HG03045 (cell line): ENCODE data around the gene MZF1.
"Not testable (repeated sequence)": the region's sequence is repeated elsewhere in the genome, so short reads cannot be mapped to it uniquely, and the experiment has no call there.

ENCODE experiments used
- ATAC-seq: cut with Tn5 transposase; IDR thresholded peaks from one replicate; pipeline ENCODE4 v1.9.1; 2021; ENCODE audit warnings: mild to moderate bottlenecking, moderate library complexity; ENCODE audit not compliant: unreplicated experiment

The MZF1 gene

DNA sequence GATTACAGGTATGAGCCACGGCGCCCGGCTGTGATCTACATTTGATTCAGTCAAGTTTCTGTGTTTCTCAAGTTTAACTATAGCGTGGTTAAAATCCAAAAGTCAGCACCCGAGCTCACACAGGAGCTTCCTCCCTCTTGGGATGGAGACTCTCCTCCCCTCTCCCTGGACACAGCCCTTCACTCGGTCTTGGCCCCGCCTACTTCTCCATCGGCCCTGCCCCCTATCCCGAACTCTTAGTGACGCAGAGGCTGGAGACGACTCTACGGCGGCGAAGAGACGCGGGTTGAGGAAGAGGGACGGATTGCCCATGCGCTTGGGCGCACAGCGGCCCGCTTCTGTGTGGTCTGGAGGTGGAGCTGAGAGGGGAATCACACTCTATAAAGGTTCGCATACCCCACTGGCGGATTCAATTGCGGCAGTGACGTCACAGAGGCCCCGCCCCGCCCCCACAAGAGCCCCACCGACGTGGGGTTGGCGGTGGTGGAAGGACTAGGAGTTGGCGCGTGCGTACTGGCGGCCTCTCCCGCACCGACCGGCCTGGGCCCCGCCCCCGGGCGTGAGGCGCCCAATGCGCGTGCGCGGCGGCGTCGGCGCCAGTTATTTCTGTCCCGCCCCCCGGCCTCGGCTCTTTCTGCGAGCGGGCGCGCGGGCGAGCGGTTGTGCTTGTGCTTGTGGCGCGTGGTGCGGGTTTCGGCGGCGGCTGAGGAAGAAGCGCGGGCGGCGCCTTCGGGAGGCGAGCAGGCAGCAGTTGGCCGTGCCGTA lies 29.1 kb downstream of the MZF1 start, which contains the start of gene TRIM28:
Gene TRIM28, plus strand, starts transcription at position 239 of the 765 bp plus-strand sequence. CDS start 694 bp downstream, outside the sequence.
- ATAC-seq: peak; percentile 72

DNA sequence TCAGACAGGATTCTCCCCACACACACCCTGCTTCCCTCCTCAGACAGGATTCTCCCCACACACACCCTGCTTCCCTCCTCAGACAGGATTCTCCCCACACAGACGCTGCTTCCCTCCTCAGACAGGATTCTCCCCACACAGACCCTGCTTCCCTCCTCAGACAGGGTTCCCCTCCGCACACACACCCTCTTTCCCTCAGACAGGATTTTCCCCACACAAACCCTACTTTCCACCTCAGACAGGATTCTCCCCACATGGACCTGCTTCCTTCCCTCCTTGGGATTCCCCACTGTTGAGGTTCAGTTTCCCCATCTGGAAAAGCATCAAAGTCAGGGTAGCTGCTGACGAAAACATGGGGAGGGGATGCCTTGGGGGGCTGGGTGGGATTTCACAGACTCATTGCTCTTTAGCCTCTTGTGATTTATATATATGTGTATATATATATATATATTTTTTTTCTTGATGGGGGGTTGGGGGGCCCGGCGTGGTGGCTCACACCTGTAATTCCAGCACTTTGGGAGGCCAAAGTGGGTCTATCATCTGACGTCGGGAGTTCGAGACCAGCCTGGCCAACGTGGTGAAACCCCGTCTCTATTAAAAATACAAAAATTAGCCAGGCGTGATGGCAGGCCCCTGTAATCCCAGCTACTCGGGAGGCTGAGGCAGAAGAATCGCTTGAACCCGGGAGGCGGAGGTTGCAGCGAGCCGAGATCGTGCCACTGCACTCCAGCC lies 30.3 kb downstream of the MZF1 start:
- not testable (repeated sequence) for ATAC-seq

DNA sequence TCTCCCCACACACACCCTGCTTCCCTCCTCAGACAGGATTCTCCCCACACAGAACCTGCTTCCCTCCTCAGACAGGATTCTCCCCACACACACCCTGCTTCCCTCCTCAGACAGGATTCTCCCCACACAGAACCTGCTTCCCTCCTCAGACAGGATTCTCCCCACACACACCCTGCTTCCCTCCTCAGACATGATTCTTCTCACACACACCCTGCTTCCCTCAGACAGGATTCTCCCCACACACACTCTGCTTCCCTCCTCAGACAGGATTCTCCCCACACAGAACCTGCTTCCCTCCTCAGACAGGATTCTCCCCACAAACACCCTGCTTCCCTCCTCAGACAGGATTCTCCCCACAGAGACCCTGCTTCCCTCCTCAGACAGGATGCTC lies 34.0 kb downstream of the MZF1 start:
- ATAC-seq: not testable (repeated sequence)

DNA sequence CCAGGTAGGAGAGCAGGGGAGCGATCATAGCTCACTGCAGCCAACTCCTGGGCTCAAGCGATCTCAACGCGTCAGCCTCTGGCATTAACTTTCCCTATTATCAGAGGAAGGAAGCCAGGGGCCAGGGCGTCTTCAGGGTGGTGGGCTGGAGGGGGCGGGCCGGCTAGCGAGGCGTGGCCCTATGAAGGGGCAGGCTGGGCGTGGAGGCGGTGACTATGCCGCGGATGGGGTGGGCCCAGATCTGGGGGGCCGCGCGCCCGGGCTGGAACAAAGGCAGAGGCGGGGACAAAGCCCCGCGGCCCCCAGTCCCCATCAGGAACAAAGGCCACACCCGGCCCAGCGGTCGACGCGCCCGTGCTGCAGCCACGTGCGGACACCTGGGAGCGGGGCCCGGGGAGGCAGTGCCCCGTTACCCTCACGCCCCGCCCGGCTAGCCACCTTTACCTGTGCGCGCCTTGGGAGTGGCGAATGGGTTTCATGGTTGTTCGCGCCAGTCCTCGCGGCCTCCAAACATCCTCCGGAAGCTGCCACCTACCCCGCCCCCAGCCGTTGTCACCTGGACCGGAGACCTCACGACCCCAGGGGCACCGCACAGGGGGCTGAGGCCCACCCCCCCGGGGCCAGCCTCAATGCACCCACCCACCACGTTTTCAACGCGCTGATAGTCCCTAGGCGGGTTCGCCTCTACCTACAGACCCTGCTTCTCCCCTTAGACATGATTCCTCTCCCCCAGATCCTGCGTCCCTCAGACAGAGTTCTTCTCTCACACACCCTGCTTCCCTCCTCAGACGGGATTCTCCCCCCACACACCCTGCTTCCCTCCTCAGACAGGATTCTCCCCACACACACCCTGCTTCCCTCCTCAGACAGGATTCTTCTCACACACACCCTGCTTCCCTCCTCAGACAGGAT lies 34.6 kb downstream of the MZF1 start:
- no peak for ATAC-seq

DNA sequence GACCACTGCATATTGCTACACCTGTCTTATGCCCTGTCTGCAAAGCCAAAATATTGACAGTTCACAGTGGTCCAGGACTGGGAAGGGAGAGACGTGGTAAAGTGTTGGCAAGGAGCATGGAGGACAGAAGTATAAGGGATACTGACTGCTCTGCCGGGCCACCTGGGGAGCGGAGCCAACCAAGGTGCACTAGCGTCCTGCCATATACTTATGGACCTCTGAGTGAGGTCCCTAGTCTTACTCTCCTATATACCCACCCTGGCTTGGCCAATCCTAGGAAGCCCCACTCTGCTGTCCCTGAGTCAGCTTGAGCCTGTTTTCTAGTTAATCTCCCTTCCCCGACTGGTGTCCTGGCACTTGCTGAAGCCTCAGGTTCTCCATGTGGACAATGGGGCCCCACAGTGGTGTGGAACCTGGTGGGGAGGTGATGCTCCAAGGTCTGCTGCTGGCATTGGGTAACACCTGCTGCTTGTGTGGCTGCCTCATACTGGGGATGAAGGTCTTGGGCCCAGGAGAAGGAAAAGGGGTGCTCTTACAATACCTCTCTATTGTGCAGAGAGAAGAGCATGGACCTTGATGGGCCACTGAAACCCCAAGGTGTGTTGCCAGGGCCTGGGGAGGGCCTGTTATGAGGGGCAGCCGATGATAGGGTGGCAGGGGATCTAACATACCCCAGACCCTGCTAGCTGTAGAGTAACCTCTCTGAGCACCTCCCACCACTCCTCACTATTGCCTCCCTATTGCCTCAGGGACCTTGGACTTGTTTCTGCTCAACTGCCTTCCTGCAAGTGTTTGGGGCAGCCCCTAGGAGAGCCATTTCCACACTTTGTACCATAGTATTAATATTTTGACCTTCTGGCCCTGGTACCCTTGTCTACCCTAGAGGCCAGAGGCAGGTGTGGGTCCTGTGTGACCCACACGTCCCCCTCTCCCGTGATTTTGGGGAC lies 36.0 kb downstream of the MZF1 start:
- no peak for ATAC-seq

DNA sequence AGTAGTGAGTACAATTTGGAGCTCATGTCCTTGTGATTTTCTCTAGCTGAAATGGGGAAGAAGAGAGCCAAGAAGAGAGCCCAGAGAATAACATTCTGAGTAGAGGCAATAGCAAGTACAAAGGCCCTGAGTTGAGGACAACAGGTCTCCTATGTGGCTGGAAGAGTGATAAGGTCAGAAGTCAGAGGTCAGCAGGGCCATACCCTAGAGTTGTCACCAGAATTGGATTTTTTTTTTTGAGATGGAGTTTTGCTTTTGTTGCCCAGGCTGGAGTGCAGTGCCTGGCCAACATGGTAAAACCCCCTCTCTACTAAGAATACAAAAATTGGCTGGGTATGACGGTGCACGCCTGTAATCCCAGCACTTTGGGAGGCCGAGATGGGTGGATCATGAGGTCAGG lies 37.3 kb downstream of the MZF1 start:
- no peak for ATAC-seq

DNA sequence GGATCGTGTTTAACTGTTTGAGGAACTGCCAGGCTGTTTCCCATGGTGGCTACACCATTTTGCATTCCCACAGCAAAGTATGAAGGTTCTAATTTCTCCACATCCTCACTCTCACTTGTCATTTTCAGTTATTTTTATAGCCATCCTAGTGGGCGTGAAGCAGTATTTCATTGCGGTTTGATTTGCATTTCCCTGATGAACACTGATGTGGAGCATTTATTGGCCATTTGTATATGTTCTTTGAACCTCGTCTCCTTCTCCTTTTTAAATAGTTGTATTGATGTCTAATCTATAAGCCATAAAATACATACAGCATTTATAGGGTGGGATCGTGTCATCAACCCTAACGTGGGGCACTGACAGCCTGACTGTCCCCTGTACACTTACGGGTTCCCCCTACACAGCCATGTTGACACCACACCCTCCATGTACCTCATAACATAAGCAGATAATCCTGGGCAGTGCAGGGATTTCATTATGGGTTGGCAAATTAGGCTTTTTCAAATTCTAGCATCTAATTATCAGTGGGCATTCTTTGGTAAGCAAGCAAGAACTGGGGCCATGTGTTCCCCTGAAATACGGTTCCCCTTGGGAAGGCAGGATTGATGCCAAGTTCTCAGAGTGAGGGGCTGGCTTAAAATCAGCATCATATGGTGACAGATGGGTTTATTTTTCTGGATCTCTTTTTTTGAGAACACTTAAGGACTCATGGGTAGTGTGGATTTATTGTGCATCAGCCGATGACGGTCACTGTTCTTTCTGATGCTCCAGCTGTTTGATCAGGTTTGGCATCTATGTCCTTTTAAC lies 41.9 kb downstream of the MZF1 start:
- ATAC-seq: no peak

DNA sequence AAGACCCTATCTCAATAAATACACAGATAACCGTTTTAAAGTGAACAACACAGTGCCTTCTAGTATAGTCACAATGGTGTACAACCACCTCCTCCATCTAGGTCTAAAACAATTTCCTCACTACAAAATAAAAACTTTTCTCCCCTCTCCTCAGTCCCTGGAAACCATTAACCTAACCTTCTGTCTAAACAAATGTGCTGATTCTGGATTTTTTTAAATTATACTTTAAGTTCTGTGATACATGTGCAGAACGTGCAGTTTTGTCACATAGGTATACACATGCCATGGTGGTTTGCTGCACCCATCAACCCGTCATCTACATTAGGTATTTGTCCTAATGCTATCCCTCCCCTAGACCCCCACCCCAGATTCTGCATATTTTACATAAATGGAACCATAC lies 43.7 kb downstream of the MZF1 start:
- ATAC-seq: no peak

DNA sequence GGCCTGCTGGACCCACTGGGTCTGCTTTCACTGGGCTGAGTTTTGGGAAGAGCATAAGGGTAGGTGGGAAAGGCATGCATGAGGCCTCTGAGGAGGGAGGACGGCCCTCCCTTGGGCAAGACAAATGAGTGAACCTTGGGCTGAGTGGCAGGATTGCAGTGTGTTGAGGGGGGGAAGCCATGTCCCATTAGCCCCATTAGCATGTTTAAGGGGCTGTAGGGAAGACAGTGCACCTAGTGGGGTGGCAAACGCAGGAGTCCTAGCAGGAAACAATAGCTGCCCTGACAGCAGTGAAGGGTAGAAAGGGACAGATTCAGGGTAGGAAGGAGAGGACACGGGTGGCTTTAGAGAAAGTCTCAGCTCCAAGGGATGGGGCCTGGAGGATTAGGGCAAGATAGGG lies 50.4 kb downstream of the MZF1 start:
- no peak for ATAC-seq

DNA sequence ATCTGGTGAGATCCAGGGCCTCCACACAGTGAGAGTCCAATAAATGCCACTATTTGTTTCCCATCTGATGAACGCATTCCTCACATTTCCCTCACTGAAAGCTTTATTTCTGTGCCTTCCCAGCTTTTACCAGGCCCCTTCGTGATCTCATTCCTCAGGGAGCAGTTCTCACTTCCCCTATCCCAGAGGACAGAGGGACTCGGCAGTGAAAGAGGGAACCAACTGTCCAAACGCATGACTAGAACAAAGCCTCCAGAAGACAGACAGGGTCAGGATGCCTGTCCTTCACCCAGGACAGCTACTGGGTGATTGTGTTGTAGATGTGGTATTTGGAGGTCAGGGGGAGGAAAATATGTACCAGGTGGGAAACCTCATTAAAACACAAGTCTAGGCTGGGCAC lies 51.5 kb downstream of the MZF1 start:
- no peak for ATAC-seq

DNA sequence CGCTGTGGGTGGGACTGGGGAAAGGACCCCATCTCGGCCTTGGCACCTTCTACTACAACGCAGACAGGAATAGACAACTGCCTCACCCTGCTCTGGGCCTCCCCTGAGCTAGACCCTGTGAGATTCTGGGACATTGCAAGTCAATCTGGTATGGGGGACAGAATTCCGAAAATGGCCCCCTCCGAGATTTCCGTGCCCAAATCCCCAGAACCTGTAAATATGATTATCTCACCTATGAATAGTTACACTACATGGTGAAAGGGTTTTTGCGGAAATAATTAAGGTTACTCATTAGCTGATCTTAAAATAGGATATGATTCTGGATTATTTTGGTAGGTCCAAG lies 52.9 kb downstream of the MZF1 start:
- ATAC-seq: no peak

DNA sequence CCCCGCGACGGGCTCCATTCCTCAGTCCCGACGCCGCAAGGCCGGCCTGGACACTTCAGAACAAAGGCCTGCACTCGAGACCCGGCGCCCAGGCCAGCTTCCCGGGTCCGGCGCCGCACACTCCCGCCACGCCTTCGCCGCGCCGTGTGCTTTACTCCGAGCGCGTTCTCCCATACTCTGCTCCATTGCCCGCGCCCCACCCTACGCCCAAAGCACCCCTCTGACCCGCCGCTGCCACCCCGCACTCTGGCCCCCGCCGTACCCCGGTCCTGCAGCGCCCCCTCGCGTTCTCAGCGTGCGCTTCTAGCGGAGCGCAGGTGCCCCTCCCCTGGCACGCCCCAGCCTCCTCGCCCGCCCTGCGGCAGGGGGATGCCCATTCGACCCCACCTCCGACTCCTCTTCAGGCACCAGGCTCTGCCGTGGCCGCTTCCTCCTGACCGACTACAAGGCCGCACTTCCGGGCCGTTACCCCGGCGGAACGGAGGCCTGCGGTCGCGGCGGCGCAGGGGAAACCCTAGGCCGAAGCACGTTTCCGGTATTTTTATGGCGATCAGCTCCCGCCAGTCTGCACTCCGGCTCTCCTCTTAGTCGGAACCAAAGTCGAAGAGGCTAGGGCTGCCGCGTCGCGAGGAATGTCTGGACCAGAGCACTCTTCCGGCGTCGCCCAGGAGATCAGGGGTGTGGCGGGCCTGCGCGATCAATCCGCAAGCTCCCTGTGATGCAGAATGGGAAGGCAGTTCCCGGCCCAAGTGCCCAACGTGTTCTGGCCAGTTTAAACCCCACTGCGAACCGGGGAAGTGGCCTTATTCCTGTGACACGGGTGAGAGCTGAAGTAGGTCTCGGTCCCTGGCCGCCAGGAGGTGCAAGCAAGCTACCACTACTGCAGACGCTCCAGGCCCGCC lies 53.5 kb downstream of the MZF1 start, which contains the start of gene ZBTB45:
Gene ZBTB45, minus strand, starts transcription at position 456 of the 902 bp plus-strand sequence. CDS start 2,137 bp downstream, outside the sequence.
- peak; percentile 83 for ATAC-seq

DNA sequence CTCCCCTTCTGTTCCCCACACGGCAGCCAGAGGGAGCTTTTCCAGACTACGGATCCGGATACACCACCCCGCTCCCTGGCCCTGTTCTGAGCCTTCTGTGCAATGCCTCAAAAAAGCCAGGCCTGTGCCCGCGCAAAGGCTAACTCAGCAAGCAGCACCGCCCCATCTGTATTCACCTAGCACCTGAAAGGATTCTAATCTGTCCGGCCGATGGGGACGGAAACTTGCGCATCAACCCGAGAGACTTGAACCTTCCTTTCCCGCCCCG lies 54.1 kb downstream of the MZF1 start:
- ATAC-seq: no peak

DNA sequence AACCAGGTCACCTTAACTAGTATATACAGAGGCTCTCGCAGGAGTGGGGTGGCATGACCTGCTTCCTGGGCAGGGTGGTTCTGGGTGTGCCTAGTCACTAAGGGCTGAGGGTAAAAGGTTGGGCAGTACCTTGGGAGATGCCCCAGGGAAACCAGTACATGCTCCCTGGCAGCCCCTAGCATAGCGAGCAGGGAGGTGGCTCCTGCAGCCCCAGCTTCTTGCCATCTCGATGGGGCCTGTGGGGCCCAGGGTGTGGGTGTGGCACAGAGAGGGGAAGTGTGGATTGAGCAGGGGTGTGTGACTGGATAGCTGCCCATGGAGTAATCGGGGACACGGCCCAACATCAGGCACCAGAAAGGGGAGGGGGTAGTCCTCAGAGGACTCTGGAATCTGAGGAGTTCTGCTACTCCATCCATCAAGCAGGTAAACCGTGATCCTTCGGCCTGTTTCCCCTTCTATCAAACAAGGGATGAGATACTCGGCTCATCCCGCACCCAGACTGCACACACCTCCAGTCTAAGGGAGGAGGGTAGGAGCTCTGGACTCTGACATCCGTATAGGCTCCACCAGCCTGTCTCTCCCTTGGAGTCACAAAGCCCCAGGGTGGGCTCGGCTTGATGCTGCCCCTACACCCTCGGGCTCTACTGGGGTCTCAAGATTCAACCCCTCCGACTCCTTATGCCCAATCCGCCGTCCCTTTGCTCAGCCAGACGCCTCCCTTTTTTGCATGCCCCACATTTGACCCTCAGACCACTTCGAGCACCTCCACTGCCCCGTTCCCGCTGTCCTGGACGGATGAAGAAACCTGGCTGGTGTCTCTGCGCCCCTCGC lies 54.7 kb downstream of the MZF1 start:
- no peak for ATAC-seq

DNA sequence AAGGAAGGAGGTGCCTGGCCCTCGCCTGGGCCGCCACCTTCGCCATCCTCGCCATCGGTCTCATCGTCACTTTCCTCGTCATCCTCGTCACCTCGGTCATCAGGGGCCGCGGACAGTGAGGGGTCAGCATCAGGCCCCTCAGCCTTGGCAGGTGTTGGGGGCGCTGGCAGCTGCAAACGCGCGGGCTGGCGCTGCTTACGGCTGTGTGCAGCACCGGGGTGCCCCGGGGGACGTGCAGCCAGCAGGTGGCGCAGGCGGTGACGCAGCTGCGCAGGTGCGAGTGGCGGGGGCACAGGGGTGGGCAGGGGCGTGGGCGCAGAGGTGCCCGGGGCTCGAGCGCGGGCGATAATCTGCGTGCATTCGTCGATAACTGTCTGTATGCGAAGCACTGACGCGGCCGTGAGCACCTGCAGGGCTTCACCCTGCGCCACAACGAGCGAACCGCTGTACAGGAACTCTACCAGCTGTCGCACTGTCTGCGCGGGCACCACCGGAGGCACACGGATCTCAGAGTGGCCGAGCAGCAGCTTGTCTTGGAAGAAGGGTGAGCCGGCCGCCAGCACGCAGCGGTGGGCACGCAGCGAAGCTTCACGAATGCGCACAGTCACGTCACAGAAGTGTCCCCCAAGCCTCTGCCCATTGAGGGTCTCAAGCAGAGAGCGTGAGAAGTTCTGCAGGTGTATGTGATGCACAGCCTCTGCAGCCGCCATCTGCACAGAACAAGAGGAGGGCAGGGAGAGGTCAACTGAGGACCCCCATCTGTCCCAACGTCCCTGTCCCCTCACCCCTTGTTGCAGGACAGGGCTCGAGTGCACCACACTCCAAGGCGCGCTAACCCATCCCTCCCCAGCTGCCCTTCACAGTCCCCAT lies 55.9 kb downstream of the MZF1 start:
- ATAC-seq: no peak

DNA sequence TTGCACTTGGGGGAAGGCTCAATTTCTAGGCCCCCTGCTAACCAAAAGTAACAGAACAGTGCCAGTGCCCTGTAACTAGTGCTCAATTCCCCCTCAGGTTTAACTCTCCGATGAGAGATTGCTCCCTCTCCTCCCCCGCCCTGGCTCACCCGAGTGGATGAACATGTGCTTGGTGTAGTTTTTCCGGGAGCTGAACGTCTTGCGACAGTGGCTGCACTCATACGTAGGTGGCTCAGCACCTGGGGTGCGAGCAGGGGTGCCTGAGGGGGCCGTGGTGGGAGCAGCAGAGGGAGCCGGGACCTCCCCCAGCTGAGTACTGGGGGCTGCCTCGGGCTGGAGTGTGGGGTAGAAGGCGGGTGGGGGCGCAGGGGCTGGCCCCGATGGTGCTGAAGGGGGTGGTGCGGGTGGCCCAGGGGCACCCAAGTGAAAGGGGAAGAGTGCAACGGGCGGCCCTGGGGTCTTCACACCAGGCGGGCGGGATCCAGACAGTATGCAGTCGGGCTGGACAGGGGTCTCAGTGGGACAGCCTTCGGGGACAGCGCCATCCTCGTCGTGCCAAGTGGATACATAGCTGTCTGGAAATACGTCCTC lies 56.8 kb downstream of the MZF1 start:
- ATAC-seq: no peak
